ENCODE results near the gene CPO.

CPO gene, protein sequence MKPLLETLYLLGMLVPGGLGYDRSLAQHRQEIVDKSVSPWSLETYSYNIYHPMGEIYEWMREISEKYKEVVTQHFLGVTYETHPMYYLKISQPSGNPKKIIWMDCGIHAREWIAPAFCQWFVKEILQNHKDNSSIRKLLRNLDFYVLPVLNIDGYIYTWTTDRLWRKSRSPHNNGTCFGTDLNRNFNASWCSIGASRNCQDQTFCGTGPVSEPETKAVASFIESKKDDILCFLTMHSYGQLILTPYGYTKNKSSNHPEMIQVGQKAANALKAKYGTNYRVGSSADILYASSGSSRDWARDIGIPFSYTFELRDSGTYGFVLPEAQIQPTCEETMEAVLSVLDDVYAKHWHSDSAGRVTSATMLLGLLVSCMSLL

DNA sequence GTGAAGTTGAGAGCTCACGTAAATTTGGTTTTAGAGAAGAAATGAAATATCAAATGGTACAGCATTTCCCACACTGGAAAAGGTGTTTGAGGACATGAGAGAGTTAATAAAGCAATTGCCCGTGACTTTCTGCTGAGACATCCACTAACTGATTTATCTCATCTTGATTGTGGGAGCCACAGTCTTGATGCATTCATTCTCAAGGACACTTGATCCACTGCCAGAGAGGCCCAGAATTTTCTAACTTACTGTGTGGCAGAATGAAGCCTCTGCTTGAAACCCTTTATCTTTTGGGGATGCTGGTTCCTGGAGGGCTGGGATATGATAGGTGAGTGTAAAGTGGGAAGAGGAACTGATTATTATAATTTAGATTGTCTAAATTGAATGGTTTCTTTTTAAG, at the start of gene CPO:
Gene CPO (plus strand): TSS at position 179 of the 400 bp plus-strand sequence. CDS start 82 bp downstream, at position 261.
- Histone ChIP-seq H2AFZ (ENCODE audit: low read depth, low read length) (no peak within 1 kb of the TSS), H3K27me3 (ENCODE audit: insufficient read depth, low read length) (peaks cover 6% of the 10 kb centered on the region), H3K9me3 (ENCODE audit: low read length) (no peaks in the 10 kb centered on the region), H3K4me3 (ENCODE audit: low read length) (no peak within 1 kb of the TSS), H3K36me3 (ENCODE audit: insufficient read depth, low read length) (no peaks in the 10 kb centered on the region), H3K4me1 (ENCODE audit: insufficient read depth, low read length) (no peaks in the 10 kb centered on the region)

DNA sequence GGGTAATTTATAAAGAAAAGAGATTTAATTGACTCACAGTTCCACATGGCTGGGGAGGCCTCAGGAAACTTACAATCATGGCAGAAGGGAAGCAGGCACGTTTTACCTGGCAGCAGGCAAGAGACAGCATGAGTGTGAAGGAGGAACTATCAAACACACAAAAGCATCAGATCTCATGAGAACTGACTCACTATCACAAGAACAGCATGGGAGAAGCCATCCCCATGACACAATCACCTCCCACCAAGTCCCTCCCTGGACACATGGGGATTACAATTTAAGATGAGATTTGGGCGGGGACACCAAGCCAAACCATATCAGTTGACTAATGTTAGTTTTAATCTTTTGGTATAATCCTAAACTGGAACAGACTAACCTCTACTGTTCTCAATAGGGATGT, 49.1 kb upstream of the CPO start:
- Histone ChIP-seq H3K9me3 (ENCODE audit: low read length) (no peaks in the 10 kb centered on the region), H3K36me3 (ENCODE audit: insufficient read depth, low read length) (no peaks in the 10 kb centered on the region), H3K27me3 (ENCODE audit: insufficient read depth, low read length) (no peaks in the 10 kb centered on the region), H3K4me3 (ENCODE audit: low read length) (no peak overlapping the region), H3K4me1 (ENCODE audit: insufficient read depth, low read length) (peaks cover 6% of the 10 kb centered on the region), H2AFZ (ENCODE audit: low read depth, low read length) (no peak overlapping the region)

DNA sequence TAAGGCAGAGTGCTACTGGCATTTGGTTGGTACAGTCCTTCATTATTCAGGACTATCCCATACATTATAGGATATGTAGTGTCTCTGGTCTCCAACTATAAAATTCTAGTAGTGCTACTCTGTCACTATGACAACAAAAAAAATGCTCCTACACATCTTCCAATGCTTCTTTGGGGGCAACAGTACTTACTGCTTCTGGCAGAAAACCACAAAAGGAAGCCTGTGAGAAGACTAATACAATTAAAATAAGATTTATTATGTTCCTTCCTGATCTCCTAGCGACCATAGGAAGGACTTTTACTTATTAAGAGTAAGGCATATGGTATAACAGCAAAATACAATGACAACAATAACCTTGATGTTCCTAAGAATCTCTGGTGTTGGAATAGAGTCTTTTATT, 48.4 kb upstream of the CPO start:
- Histone ChIP-seq H3K27me3 (ENCODE audit: insufficient read depth, low read length) (no peaks in the 10 kb centered on the region), H3K36me3 (ENCODE audit: insufficient read depth, low read length) (no peaks in the 10 kb centered on the region), H3K4me1 (ENCODE audit: insufficient read depth, low read length) (peaks cover 6% of the 10 kb centered on the region), H2AFZ (ENCODE audit: low read depth, low read length) (no peak overlapping the region), H3K9me3 (ENCODE audit: low read length) (no peaks in the 10 kb centered on the region), H3K4me3 (ENCODE audit: low read length) (no peak overlapping the region)

DNA sequence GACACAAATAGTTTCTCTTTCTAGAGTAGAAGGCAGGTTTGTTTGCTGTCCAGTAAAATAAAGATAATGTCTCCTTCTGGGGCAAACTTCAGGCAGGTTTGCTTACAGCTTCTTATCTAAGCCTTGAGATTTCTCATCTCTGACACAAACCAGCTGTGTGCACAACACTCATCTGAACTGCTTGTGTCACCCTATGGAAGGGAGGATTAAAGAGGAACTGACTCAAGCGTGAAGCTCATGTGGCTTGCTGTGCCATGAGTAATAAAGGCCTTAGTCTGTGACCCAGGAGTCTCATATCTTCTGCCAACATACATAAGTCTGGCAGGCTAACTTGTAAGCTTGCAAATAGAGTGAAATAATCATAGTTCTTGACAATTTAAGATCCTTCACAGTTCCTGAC, 24.2 kb upstream of the CPO start:
- Histone ChIP-seq H3K27me3 (ENCODE audit: insufficient read depth, low read length) (no peaks in the 10 kb centered on the region), H2AFZ (ENCODE audit: low read depth, low read length) (no peak overlapping the region), H3K4me1 (ENCODE audit: insufficient read depth, low read length) (no peaks in the 10 kb centered on the region), H3K36me3 (ENCODE audit: insufficient read depth, low read length) (no peaks in the 10 kb centered on the region), H3K9me3 (ENCODE audit: low read length) (no peaks in the 10 kb centered on the region), H3K4me3 (ENCODE audit: low read length) (no peak overlapping the region)

DNA sequence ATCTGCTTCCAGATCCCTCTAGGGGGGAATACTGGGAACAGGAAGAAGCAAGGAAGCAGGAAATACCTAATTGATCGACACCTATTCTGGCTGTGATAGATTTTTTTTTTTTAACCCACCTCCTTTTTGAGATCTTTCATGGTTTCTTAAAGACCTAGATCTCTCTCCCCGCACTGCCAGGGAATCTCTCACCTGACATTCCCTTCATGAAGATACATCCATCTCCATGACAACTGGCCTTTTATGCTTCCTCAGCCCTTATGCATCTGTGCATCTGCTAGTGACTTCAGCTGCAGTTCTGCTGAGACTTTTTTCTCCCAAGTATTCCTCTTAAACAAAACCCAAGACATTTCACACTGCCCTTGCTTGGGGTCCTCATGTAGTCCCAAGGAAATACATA, 21.1 kb upstream of the CPO start:
- no peaks in the 10 kb centered on the region for H3K9me3 ChIP-seq (ENCODE audit: low read length)
- no peaks in the 10 kb centered on the region for H3K4me1 ChIP-seq (ENCODE audit: insufficient read depth, low read length)
- no peaks in the 10 kb centered on the region for H3K36me3 ChIP-seq (ENCODE audit: insufficient read depth, low read length)
- H2AFZ ChIP-seq (ENCODE audit: low read depth, low read length): no peak overlapping the region
- H3K4me3 ChIP-seq (ENCODE audit: low read length): no peak overlapping the region
- H3K27me3 ChIP-seq (ENCODE audit: insufficient read depth, low read length): no peaks in the 10 kb centered on the region

DNA sequence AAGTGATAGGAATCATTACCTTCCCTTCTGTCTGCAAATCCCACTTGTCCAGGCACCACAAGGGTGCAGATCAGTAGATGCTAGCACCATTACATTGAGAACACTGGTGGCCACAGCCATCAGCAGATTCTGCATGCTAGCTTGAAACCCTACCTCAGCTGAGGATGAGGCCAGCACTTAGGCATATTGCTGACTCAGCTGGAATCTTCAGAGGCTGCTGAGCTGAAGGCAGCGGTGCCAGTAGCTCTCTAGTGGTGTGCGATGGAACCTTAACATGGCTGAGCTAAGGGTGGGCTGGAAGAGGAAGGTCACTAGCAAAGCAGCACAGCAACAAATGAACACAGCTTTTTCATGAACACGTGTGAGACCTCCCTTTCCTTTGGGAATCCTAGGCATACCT, 19.0 kb upstream of the CPO start:
- Histone ChIP-seq H2AFZ (ENCODE audit: low read depth, low read length) (no peak overlapping the region), H3K9me3 (ENCODE audit: low read length) (no peaks in the 10 kb centered on the region), H3K36me3 (ENCODE audit: insufficient read depth, low read length) (no peaks in the 10 kb centered on the region), H3K4me1 (ENCODE audit: insufficient read depth, low read length) (no peaks in the 10 kb centered on the region), H3K4me3 (ENCODE audit: low read length) (no peak overlapping the region), H3K27me3 (ENCODE audit: insufficient read depth, low read length) (no peaks in the 10 kb centered on the region)

DNA sequence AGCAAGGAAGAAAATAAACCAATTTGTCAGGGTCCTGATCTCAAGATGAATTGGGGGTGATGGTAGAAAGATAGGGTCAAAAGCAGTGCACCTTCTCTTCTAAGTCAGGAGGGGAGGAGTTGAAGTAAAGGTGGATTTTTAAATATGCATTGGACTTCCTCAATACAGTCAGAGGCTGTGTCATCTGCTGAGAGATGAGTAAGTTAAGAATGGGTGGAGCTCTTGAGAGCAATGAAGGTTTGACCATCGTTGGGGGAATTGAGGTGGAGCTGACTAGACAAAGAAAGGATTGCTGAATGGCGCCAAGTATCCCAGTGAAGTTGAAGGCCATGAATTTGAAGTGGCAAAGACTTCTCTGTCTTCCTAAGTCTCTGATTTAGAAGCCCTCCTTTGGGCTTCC, 18.4 kb upstream of the CPO start:
- H2AFZ ChIP-seq (ENCODE audit: low read depth, low read length): no peak overlapping the region
- no peaks in the 10 kb centered on the region for H3K9me3 ChIP-seq (ENCODE audit: low read length)
- no peak overlapping the region for H3K4me3 ChIP-seq (ENCODE audit: low read length)
- no peaks in the 10 kb centered on the region for H3K4me1 ChIP-seq (ENCODE audit: insufficient read depth, low read length)
- no peaks in the 10 kb centered on the region for H3K36me3 ChIP-seq (ENCODE audit: insufficient read depth, low read length)
- no peaks in the 10 kb centered on the region for H3K27me3 ChIP-seq (ENCODE audit: insufficient read depth, low read length)

DNA sequence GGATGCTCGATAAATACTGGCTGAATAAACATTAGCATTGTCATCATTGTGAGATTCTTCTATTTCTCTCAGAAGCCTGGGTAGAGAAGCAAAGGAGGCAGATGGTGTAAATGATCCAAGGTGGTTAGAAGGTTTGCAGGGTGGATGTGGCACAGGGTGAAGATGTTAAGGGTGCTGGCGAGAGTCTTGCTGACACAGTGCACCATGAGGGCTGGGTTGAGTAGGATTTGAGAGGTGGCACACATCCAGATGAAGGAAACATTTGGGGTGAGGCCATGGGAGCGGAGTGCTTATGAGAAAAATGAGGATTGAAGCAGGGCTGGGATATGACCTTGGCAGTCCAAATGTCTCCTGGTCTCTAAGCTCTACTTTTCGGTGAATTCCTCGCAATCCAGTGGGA, 17.8 kb upstream of the CPO start:
- H3K9me3 ChIP-seq (ENCODE audit: low read length): no peaks in the 10 kb centered on the region
- H3K27me3 ChIP-seq (ENCODE audit: insufficient read depth, low read length): no peaks in the 10 kb centered on the region
- H3K4me3 ChIP-seq (ENCODE audit: low read length): no peak overlapping the region
- H3K36me3 ChIP-seq (ENCODE audit: insufficient read depth, low read length): no peaks in the 10 kb centered on the region
- H2AFZ ChIP-seq (ENCODE audit: low read depth, low read length): no peak overlapping the region
- H3K4me1 ChIP-seq (ENCODE audit: insufficient read depth, low read length): no peaks in the 10 kb centered on the region

DNA sequence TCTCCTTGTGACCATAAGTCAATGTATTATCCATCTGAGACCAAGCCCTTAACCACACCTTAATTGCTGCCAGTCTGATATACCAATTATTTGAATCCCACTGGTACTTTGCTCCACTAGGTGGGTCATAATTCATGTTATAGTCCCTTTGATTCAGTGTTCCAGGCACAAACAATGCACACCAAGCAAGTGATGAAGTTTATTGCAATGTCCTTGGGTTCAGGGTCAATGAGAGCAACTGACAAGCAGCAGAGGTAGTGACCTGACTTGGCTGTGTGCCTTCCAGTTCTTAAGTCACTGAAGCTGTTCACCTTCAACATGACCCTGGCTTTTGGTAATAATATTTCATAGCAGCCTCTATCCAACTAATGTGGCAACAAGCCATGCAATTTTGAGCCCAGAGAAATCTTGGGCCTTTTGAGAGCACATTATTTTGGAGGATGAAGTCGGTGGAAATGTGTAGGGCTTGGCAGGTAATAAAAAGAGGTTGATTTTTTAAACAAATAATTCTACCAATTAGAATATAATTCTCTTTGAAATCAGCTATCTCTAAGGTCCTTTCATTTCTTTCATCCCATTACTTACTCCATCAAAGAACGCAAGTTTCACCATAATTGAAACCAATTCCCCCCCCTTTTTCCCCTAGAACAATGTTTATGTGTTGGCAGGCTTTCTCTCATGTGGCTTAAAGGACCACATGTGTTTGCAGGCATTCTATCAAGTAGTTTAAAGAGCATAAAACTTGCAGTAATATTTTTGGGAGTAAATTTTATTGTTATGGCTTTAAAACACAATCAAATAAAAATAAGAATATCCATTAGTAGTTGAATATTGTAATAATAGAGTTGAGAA, 3.1 kb upstream of the CPO start:
- H3K9me3 ChIP-seq (ENCODE audit: low read length): no peaks in the 10 kb centered on the region
- H3K4me1 ChIP-seq (ENCODE audit: insufficient read depth, low read length): no peaks in the 10 kb centered on the region
- H2AFZ ChIP-seq (ENCODE audit: low read depth, low read length): no peak overlapping the region
- H3K4me3 ChIP-seq (ENCODE audit: low read length): no peak overlapping the region
- H3K27me3 ChIP-seq (ENCODE audit: insufficient read depth, low read length): peaks cover 6% of the 10 kb centered on the region
- H3K36me3 ChIP-seq (ENCODE audit: insufficient read depth, low read length): no peaks in the 10 kb centered on the region

DNA sequence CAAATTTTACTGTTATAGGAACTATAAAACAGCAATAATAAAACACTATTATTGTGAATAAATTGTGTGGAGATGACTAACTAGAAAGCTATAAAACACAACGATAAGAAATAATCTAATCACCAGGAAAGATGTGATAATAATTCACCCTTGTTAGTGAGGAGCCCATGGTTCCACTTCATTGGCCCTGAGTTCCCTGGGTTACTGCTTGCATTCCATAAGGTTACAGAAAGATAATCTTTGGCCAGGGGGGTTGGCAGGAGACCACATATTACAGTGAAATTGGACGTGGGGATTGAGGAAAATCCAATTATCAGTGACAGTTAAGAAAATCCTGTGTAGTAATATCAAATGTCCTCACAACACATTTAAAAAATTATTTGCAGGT, 2.5 kb upstream of the CPO start:
- Histone ChIP-seq H3K27me3 (ENCODE audit: insufficient read depth, low read length) (peaks cover 6% of the 10 kb centered on the region), H3K36me3 (ENCODE audit: insufficient read depth, low read length) (no peaks in the 10 kb centered on the region), H2AFZ (ENCODE audit: low read depth, low read length) (no peak overlapping the region), H3K4me3 (ENCODE audit: low read length) (no peak overlapping the region), H3K4me1 (ENCODE audit: insufficient read depth, low read length) (no peaks in the 10 kb centered on the region), H3K9me3 (ENCODE audit: low read length) (no peaks in the 10 kb centered on the region)

DNA sequence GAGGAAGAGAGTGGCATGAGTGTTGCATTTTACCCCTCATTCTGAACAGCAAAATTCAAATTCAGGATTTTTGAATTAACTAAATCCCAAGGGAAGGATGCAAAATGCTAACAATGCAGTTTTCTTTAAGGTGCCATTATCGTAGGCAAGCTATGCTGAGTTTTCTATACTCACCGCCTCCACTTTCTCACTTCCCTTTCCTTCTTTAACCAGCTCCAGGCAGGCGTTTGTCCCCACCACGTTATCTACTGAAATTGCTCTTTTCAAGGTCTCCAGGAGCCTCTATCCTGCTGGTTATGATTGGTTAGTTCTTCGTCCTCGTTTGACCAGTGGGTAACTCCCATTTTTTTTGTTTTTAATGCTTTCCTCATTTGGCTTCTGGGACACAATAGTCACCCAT, 1.8 kb upstream of the CPO start:
- Histone ChIP-seq H3K27me3 (ENCODE audit: insufficient read depth, low read length) (peaks cover 6% of the 10 kb centered on the region), H3K4me1 (ENCODE audit: insufficient read depth, low read length) (no peaks in the 10 kb centered on the region), H2AFZ (ENCODE audit: low read depth, low read length) (no peak overlapping the region), H3K4me3 (ENCODE audit: low read length) (no peak overlapping the region), H3K9me3 (ENCODE audit: low read length) (no peaks in the 10 kb centered on the region), H3K36me3 (ENCODE audit: insufficient read depth, low read length) (no peaks in the 10 kb centered on the region)

DNA sequence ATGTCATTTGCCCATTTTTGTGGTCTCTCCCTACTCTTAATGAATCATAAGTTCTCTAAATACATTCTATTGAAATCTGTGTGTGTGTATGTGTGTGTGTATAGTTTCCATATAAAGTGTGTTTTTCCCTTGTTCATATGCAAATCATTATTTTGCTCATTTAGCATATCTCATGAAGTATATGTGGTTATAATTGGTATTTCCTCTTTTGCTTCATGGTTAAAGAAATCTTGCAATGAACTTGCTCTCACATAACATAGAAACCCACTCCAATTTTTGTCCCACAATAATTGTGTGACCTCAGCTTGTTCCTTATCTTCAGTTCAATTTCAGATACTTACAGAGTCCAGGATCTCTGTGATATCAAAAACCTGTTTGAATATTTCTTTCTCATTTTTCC, 1.2 kb downstream of the CPO start:
- Histone ChIP-seq H3K4me3 (ENCODE audit: low read length) (no peak overlapping the region), H3K9me3 (ENCODE audit: low read length) (no peaks in the 10 kb centered on the region), H3K4me1 (ENCODE audit: insufficient read depth, low read length) (no peaks in the 10 kb centered on the region), H3K36me3 (ENCODE audit: insufficient read depth, low read length) (no peaks in the 10 kb centered on the region), H3K27me3 (ENCODE audit: insufficient read depth, low read length) (peaks cover 6% of the 10 kb centered on the region), H2AFZ (ENCODE audit: low read depth, low read length) (no peak overlapping the region)

DNA sequence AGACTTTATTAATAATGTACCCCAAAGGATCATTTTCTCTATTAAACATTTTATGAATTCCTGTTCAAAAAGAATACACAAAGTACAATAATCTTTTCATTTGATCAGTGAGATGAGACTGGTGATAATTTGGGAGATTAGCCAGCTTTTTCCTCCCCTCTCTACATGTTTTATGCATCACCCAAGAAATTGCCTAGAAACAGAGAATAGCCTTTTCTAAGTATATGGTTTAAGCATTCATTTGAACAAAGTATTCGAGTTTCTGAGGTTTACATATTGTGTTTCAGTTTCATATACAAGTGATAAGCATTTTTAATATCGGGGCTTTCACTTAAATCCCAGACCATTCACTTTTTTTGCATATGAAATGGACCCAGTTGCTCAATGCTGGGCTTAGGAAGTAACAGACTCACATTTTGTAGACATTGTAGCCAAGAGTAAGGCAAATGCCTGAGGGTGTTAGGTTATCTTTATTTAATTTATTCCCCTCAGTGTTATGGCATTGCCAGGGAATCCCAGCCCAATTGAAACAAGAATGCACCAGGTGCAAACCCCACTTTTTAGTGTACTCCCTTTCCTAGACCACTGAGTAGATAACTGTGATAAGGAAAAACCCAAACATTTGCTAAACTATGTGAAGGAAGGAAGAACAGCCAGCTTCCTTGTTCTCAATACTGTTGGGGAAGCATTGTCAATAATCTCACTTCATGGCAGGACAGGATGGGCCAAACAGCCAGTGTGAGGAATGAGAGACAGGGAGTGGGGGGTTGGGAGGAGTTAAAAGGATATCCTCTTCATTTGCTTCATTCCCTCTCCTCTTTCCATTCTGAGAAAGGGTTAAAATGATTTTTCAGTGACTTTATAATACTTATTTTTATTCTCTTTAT, 3.5 kb downstream of the CPO start:
- no peaks in the 10 kb centered on the region for H3K4me1 ChIP-seq (ENCODE audit: insufficient read depth, low read length)
- H3K36me3 ChIP-seq (ENCODE audit: insufficient read depth, low read length): no peaks in the 10 kb centered on the region
- H3K4me3 ChIP-seq (ENCODE audit: low read length): no peak overlapping the region
- no peak overlapping the region for H2AFZ ChIP-seq (ENCODE audit: low read depth, low read length)
- peaks cover 6% of the 10 kb centered on the region for H3K27me3 ChIP-seq (ENCODE audit: insufficient read depth, low read length)
- H3K9me3 ChIP-seq (ENCODE audit: low read length): no peaks in the 10 kb centered on the region

Measured in neuron (in vitro differentiated cells).